Anterior cingulate cortex (tissue), 58 donors: ENCODE results near the gene CSAD.

Source experiments
- DNase-seq, 58 donors: peaks; one replicate each; lab custom pipeline; 2025; lab: John Stamatoyannopoulos, UW

Gene CSAD

DNA sequence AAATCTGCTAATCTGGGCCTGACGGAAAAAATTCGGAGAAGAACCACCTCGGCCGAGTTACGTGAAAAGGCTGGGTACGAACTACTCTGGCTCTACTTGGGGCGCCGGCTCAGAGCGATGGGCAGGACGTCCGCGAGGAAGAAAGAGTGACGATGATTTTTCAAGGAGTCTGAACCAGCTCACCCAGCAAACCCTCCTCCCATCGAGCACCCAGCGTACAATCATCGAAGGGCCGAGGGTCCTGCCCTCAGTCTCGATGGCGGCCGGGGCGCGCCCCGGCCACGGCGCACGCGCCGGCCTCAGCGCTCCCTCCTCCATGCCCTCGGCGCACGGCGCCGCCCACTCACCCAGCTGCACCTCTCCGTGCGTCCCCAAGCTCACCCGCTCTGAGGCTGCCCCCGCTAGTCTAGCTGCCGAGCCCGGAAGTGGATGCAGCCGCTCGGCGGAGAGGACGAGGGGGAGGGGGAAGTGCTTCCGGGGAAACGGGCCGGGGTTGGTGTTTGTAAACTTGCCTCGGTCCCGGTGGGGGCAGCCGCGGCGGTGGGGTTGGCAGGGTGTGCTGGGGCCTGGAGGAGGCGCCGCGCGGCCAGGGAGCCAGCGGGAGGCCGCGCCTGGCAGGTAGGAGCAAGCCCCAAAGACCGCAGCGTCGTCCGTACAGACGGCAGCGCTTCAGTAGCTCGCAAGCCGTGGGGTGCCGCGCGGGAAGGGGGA, at the start of gene CSAD, which contains the start of gene ZNF740:
Gene CSAD, minus strand, starts transcription at position 706 of the 711 bp plus-strand sequence. CDS start 7,455 bp downstream, outside the sequence.
Gene ZNF740, plus strand, starts transcription at position 503 of the 711 bp plus-strand sequence. CDS start 1,262 bp downstream, outside the sequence.
- peak; percentile 87 to 99 (median 96) for DNase-seq

GRCh38 chr12:53230108-53230845, 49.6 kb upstream of the CSAD start:
- DNase-seq, result peak in 1 of 58 donors; percentile 28

GRCh38 chr12:53229454-53229853, 48.7 kb upstream of the CSAD start:
- DNase-seq, result no peak

GRCh38 chr12:53227836-53228235, 47.1 kb upstream of the CSAD start:
- DNase-seq, result no peak

DNA sequence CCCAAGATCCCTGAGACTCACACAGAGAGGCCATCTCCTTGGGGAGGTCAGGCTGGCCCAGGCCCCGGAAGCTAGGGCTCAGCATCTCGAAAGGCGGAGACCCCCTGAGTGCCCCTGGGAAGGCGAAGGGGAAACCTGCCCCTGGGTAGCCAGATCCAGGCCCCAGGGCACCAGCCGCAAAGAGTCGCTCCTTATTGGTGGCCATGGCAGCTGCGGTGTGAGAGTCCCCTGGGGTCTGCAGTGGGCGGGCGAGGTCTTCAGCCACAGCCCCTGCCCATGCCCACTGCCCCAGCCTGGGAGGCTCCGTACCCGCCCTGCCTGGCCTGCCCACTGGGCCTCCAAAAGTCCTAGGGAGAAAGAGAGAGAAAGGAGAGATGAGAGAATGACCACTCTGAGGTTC, 46.6 kb upstream of the CSAD start:
- DNase-seq, result no peak

DNA sequence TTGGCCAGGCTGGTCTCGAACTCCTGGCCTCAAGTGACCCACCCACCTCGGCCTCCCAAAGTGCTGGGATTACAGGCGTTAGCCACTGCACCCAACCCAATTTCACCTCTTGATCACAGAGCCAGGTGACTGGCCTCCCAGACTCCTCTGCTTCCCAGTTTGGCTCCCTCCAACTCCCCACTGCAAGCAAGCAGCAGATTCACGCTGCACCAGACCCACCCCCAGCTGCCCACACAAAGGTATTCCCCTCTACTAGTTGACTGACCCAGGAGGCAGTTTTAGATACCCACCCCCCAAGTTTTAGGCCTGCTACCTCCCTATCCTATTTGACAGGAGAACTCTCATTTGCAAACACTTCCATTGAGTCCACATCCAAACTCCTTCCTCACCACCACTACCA, 46.1 kb upstream of the CSAD start:
- DNase-seq, result no peak

- DNase-seq, result peak in 1 of 58 donors; percentile 28
Observed at GRCh38 chr12:53225635-53226424, 45.1 kb upstream of the CSAD start.

- peak in 3 of 58 donors; percentile 16 to 21 (median 20) for DNase-seq
Observed at GRCh38 chr12:53224897-53225634, 44.3 kb upstream of the CSAD start.

DNA sequence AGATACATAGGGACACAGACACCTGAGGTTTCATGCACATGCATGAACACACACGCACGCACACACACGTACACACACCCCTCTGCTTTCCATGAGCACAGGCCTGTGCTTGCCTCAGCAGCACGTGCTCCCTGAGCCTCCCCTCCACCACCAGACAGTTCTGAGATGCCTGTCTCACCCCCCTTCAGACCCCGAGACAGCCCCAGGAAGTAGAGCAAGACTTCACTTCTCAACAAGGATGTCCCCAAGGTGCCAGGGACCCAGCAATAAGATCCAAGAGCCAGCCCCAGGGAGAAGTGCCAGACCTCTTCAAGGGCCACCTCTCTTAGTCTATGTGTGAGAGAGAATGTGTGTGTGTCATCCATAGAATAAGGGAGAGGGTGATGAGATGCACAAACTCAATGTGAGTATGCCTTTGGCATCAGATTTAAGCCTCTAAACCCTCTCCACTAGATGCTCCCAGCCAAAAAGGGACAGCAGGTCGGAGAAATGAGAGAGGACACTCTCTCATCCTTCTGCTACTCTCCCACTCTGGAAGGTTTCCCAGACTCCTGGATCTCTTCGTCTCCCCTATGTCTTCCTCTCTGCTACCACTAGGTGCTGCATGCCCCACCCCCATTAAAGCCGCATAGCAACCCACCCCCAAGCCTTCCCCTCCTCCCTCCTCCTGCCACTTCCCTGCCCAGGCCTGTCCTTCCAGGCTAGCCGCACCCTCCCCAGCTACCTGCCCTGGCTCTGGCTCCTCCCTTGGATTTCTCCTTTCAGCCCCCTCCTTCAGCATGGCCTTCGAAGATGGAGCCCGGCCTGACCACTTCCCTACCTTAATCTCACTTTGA, 43.6 kb upstream of the CSAD start:
- DNase-seq, result peak in 1 of 58 donors; percentile 12

DNA sequence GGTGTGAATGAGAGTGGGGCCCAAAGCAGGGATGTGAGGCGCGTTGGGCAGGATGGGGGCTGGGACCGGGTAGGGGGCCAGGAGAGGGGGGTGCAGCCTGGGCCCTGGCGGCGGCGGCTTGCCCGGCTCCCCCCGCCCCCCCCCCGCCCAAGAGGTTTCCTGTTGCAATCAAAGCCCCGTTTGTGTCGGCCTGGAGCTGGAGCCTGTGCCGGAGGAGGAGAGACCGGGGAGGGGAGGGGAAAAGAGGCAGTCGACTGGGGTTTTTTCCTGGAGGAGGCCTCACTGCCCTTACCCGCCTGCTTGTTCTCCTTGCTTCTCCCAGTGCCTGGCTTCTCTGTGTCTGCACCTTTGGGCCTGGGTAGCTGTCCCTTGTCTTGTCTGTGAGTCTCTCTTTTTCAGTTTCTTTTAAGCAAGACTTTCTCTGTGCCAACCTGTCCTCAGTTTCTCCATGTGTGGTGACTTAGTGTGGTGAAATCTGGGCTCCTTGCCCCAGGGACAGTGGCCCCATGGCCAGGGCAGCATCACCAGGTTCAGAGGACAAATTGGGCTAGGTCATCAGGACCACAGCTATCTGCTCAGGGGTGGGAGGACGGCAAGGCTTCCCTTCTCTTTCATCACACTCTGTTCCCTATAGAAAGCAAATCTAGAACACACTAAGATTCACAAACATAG, 42.8 kb upstream of the CSAD start:
- peak in 47 of 58 donors; percentile 18 to 76 (median 53) for DNase-seq

- DNase-seq, result no peak
Observed at GRCh38 chr12:53222806-53223261, 42.1 kb upstream of the CSAD start.

DNA sequence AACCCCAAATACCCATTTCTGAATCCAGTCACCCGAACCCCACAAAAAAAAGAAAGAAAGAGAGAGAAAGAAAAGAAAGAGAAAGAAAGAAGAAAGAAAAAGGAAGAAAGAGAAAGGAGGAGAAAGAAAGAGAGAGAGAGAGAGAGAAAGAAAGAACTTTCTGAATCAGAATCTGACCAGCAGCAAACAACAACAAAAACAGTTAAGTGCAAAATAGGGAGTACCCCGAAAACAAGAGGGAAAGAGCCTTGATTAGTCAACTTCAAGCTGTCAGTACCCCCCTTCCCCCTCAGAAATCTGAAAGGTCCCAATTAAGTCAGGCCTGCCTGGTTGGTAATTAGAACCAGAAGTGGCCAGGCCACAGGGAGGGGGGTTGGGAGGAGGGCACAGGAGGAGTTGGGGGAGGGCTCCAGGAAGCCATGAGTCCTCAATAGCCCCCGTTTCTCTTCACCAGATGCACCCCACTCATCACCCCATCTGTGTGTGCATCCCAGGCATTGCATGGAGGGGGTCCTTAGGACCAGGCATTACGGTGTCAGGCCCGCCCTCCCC, 41.5 kb upstream of the CSAD start:
- DNase-seq, result no peak

DNA sequence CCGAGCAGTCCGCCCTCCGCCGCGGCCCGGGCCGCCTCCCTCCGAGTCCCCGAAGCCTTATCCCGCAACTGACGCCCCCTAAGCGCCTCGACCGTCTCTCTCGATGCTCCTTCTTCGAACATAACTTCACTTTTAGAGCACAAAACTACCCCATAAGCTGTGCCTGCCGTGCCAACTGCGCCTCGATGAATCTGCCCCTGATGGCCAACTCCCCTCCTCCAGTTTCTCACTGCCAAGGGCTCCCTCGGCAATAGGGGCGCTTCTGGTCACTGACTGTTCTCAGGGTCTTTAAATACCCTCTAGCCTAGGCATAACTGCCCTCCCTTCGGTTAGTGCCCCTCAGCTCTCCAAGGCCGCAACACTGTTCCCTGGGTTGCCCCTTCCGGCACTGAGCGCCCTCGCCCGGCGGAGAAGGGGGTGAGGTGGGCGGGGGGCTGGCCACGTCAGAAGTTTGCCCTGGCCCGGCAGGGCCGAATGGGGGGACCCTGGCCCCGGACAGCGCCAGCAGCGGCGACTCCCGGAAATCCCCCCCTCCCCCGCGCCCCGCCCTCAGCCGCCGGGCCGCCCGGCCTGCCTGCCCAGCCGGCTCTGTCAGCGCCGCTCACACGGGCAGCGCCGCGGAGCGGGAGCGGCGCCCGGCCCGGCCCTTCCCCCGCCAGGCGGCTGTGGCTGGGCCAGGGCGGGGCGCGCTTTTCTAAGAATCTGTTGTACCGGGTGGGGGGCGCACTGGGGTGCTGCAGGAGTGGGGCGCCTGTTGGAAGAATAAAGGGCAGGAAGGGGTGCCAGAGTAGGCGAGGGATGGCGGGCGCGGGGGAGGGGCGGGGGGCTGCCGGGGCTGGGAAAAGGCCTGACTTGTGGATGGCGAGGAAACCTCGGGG, 40.7 kb upstream of the CSAD start:
- DNase-seq, result peak in 48 of 58 donors; percentile 39 to 79 (median 63)

GRCh38 chr12:53220694-53221202, 40.0 kb upstream of the CSAD start:
- peak in 51 of 58 donors; percentile 22 to 88 (median 70) for DNase-seq

DNA sequence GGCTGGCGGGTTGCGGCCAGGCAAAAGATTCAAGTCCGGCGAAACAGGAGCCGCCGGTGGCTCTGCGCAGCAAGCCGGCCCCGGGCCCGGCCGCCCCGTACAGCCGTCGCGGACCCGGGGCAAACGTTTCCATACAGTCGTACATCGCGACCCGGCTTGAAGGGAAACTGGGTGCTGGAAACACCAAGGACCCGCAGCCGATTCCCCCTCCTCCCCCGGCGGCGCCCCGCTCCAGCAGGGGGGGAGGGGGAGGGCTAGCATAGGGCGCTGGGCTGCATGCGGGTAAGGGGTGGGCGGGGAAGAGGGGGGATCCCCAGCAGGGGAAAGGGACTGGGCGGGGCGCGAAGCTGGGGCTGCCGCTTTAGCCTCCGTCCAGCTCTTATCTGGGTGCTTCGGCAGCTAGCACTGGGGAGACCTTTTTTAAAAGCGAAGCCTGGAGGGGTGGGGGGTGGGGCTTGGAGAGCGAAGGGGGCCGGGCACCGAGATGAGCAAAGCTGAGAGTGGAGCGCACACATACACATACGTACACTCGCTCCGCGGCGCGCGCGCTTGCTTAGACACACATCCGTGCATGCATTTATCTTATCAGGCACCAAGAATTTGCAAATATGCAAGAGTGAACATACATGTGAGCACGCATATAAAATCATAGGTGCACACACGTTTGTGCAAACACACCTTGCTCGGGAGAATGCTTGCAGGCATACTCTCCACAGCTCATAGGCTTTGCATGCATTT, 39.4 kb upstream of the CSAD start:
- DNase-seq, result peak in 46 of 58 donors; percentile 36 to 86 (median 59)
